HepG2 (cell line): ENCODE measurements around the gene LRRC73. TPM values are rescaled to one million over a fixed set of nuclear protein-coding genes. Genes with fewer than 3 reads are reported as not detected.

Source experiments
- ATAC-seq: fragments of 200-7000 bp; cut with Tn5 transposase; 3 replicates; pipeline ENCODE4 v1.9.1; 2020; ENCODE audit warnings: mild to moderate bottlenecking, moderate library complexity
- BruUV-seq: library from RNA; stranded (reverse); fragments of 400-500 nt; replicated peaks from 2 replicates; lab custom pipeline; 2021; lab: Mats Ljungman, UMichigan
- CTCF ChIA-PET: fragments of 300-600 bp; formaldehyde crosslinking; extraction: SDS; loops from one replicate; lab custom pipeline; 2021; ENCODE audit warnings: low total read pairs, inconsistent platforms, low intra/inter-chr PET ratio; lab: Yijun Ruan, JAX
- POLR2A ChIA-PET: fragments of 350-600 bp; sonication (Branson Sonifier 250); formaldehyde crosslinking; loops from one replicate; lab custom pipeline; 2020; ENCODE audit warnings: antibody characterized with exemption, inconsistent platforms; lab: Yijun Ruan, JAX
- DNase-seq: peaks from one replicate; pipeline ENCODE4 v3.0.0-alpha.2; 2015; ENCODE audit warnings: low spot score
- FAIRE-seq: peaks from 3 replicates; lab custom pipeline; 2011; peaks lifted over from hg19 to GRCh38; lab: Jason Lieb, UNC
- H2AFZ ChIP-seq: one replicate; pipeline ENCODE4 v1.6.1; 2011; ENCODE audit warnings: low read length, inconsistent platforms
- H3K27ac ChIP-seq: fragments of 300-600 bp; 3 replicates; pipeline ENCODE4 v1.8.0; 2011; ENCODE audit warnings: mixed run types, mild to moderate bottlenecking, mixed read lengths, low read length, inconsistent platforms; ENCODE audit not compliant: insufficient read depth; ENCODE audit errors: extremely low read length
- H3K27me3 ChIP-seq, 2 experiments: fragments of 200-600 bp in 1 of 2; 2 replicates in 1 of 2; 3 replicates in 1 of 2; pipeline versions ENCODE4 v1.6.0 to v1.8.0; 2011; ENCODE audit warnings: low read length in 2 of 2, mild to moderate bottlenecking in 2 of 2, moderate library complexity in 2 of 2, inconsistent platforms in 1 of 2; ENCODE audit not compliant: insufficient read depth in 2 of 2, control insufficient read depth in 1 of 2
- H3K36me3 ChIP-seq, 2 experiments: fragments of 200-600 bp in 1 of 2; replicated peaks in 1 of 2; 2 replicates in 1 of 2; 3 replicates in 1 of 2; pipeline versions ENCODE4 v1.5.1 to v1.8.0; 2011; ENCODE audit warnings: low read length in 2 of 2, inconsistent platforms in 1 of 2; ENCODE audit not compliant: insufficient read depth in 2 of 2, control insufficient read depth in 1 of 2
- H3K4me1 ChIP-seq: 2 replicates; pipeline ENCODE4 v1.5.1; 2012; ENCODE audit warnings: low read length, inconsistent platforms; ENCODE audit not compliant: insufficient read depth
- H3K4me2 ChIP-seq: 2 replicates; pipeline ENCODE4 v1.6.0; 2011; ENCODE audit warnings: low read depth, low read length, inconsistent platforms
- H3K4me3 ChIP-seq, 3 experiments: fragments of 200-600 bp in 1 of 3; sonication (generic), shearing (Covaris generic) in 1 of 3; replicated peaks in 1 of 3; 2 replicates each; pipeline ENCODE4 v1.5.1; 2011 to 2016; ENCODE audit warnings: low read length in 3 of 3, inconsistent platforms in 2 of 3, low read depth in 2 of 3, mild to moderate bottlenecking in 2 of 3, control low read depth in 1 of 3, mixed read lengths in 1 of 3; ENCODE audit not compliant: insufficient read depth in 1 of 3
- H3K79me2 ChIP-seq: one replicate; pipeline ENCODE4 v1.6.1; 2011; ENCODE audit warnings: low read length, inconsistent platforms; ENCODE audit not compliant: insufficient read depth
- H3K9ac ChIP-seq: 2 replicates; pipeline ENCODE4 v1.6.0; 2011; ENCODE audit warnings: mild to moderate bottlenecking, low read depth, low read length, inconsistent platforms; ENCODE audit not compliant: insufficient read depth
- H3K9me3 ChIP-seq: 2 replicates; pipeline ENCODE4 v1.5.1; 2012; ENCODE audit warnings: mild to moderate bottlenecking, low read length
- H4K20me1 ChIP-seq: 2 replicates; pipeline ENCODE4 v1.6.0; 2011; ENCODE audit warnings: inconsistent platforms, mild to moderate bottlenecking, low read length, moderate library complexity; ENCODE audit not compliant: insufficient read depth
- ATF7-NPFF ChIP-seq: sonication (generic); formaldehyde crosslinking; IDR thresholded peaks from 2 replicates; pipeline ENCODE4 v1.8.1; 2023; ENCODE audit warnings: mild to moderate bottlenecking, low read depth, missing genetic modification reagents, moderate library complexity
- BORCS8-MEF2B ChIP-seq: sonication (generic); formaldehyde crosslinking; IDR thresholded peaks from 2 replicates; pipeline ENCODE4 v1.8.0; 2022; ENCODE audit warnings: mild to moderate bottlenecking, missing genetic modification reagents
- CENPX ChIP-seq: sonication (generic); formaldehyde crosslinking; IDR thresholded peaks from 2 replicates; pipeline ENCODE4 v1.9.0; 2021; ENCODE audit warnings: mild to moderate bottlenecking, missing genetic modification reagents, moderate library complexity
- DRAP1 ChIP-seq: IDR thresholded peaks from 2 replicates; pipeline ENCODE4 v1.6.1; 2016; ENCODE audit warnings: missing genetic modification reagents, missing compliant biosample characterization
- GPBP1L1 ChIP-seq: sonication (generic); formaldehyde crosslinking; IDR thresholded peaks from 2 replicates; pipeline ENCODE4 v1.5.0; 2020; ENCODE audit warnings: mild to moderate bottlenecking, missing genetic modification reagents
- KLF6 ChIP-seq: IDR thresholded peaks from 2 replicates; pipeline ENCODE4 v1.8.0; 2016; ENCODE audit warnings: missing biosample characterization, missing genetic modification reagents
- MIXL1 ChIP-seq: IDR thresholded peaks from 2 replicates; pipeline ENCODE4 v1.6.1; 2016
- NR2F6 ChIP-seq, 2 experiments: IDR thresholded peaks; 2 replicates each; pipeline ENCODE4 v1.6.1; 2016; ENCODE audit warnings: antibody characterized with exemption in 1 of 2, mild to moderate bottlenecking in 1 of 2
- RNF2 ChIP-seq: fragments of 450-650 bp; conservative IDR thresholded peaks from 2 replicates; pipeline ENCODE4 v1.6.1; 2016; ENCODE audit warnings: low read depth
- SRY ChIP-seq: sonication (generic); formaldehyde crosslinking; IDR thresholded peaks from 2 replicates; pipeline ENCODE4 v1.8.0; 2022; ENCODE audit warnings: mild to moderate bottlenecking, missing genetic modification reagents
- YY1 ChIP-seq: IDR thresholded peaks from 2 replicates; pipeline ENCODE4 v1.6.1; 2011; ENCODE audit warnings: low read length, low read depth, moderate library complexity, mild to moderate bottlenecking; ENCODE audit not compliant: insufficient read depth, insufficient replicate concordance
- ZFP41 ChIP-seq: sonication (generic); formaldehyde crosslinking; IDR thresholded peaks from 2 replicates; pipeline ENCODE4 v1.4.0; 2020; ENCODE audit warnings: mild to moderate bottlenecking, missing genetic modification reagents, borderline replicate concordance
- ZNF451 ChIP-seq: sonication (generic); formaldehyde crosslinking; IDR thresholded peaks from 2 replicates; pipeline ENCODE4 v1.5.0; 2020; ENCODE audit warnings: mild to moderate bottlenecking, missing genetic modification reagents
- ZNF547 ChIP-seq: sonication (generic); formaldehyde crosslinking; IDR thresholded peaks from 2 replicates; pipeline ENCODE4 v1.5.1; 2020; ENCODE audit warnings: mild to moderate bottlenecking, missing genetic modification reagents
- ZNF580 ChIP-seq: IDR thresholded peaks from 2 replicates; pipeline ENCODE4 v1.6.1; 2016; ENCODE audit warnings: low read depth, borderline replicate concordance
- ZNF687 ChIP-seq: sonication (generic); formaldehyde crosslinking; IDR thresholded peaks from 2 replicates; pipeline ENCODE4 v1.5.1; 2020; ENCODE audit warnings: mild to moderate bottlenecking, missing genetic modification reagents, moderate library complexity
- ZNF713 ChIP-seq: sonication (generic); formaldehyde crosslinking; IDR thresholded peaks from 2 replicates; pipeline ENCODE4 v1.4.0; 2020; ENCODE audit warnings: mild to moderate bottlenecking, missing genetic modification reagents
- WGBS: methylation state at CpG from one replicate; pipeline ENCODE4 v1.1.6; 2017; ENCODE audit warnings: low lambda C conversion rate; 5-methylcytosine and 5-hydroxymethylcytosine counted together
- in situ Hi-C: cut with HindIII; loops from 2 replicates; pipeline ENCODE4 v1.10.0; 2017; ENCODE audit warnings: low pct_unique_long_range_greater_than_20kb; ENCODE audit not compliant: extremely low pct_ligation_motif_present
- intact Hi-C: fragments of 100-400 bp; cut with micrococcal nuclease; formaldehyde crosslinking; loops from one replicate; pipeline ENCODE4 v1.10.0; 2022; ENCODE audit not compliant: unreplicated experiment
- polyA plus RNA-seq, 8 experiments: library from polyadenylated mRNA; depleted of rRNA in 3 of 8; stranded (reverse) in 7 of 8; unstranded in 1 of 8; fragments of >200 nt; fragmentation: Illumina TruSeq in 4 of 8; extraction: Trizol in 4 of 8; gene quantifications; 2 replicates each; pipeline versions ENCODE4 v1.2.1 to v1.2.3, GENCODE V29; 2011 to 2016; ENCODE audit warnings: low read depth in 4 of 8, missing spikeins in 1 of 8, mixed read lengths in 1 of 8; ENCODE audit not compliant: insufficient read depth in 1 of 8
- total RNA-seq, 5 experiments: library from RNA; depleted of rRNA; stranded (reverse); fragments of >200 nt; fragmentation: Illumina TruSeq; extraction: Trizol; gene quantifications; 2 replicates each; pipeline ENCODE4 v1.2.3, GENCODE V29; 2016; ENCODE audit warnings: low read depth in 1 of 5

LRRC73 gene
- total and polyA plus RNA-seq, 2 of the 13 experiments (the other 11 are each of a cell fraction or from before 2014, with no cell fraction given) = 0.11 to 0.12 TPM

- intact Hi-C loops (loop anchor here (1.0 to 5.0 kb wide), 3 partner anchors 53 to 245 kb away; no protein-coding TSS in a partner anchor), in situ Hi-C loops (no loop called here)
- Histone ChIP-seq H3K27me3 (peaks cover 3 to 7% of the 10 kb centered on the region in 2 experiments; a peak in 4 of 5 replicates), H2AFZ (no peak overlapping the region), H3K9me3 (no peaks in the 10 kb centered on the region), H3K79me2 (no peaks in the 10 kb centered on the region), H3K4me2 (peak overlapping the region; percentile 43), H3K4me3 (no peak overlapping the region; a peak in 1 of 6 replicates), H3K9ac (no peak overlapping the region), H3K36me3 (peaks cover 27 to 31% of the 10 kb centered on the region in 2 experiments), H3K27ac (no peak overlapping the region), H3K4me1 (peaks cover 47% of the 10 kb centered on the region), H4K20me1 (no peaks in the 10 kb centered on the region; the same call in 1 of the 2 replicates)
- ATAC-seq (peak; percentile 71), DNase-seq (peak; percentile 76), FAIRE-seq (peak; percentile 98)
- POLR2A ChIA-PET = interaction anchor here (1.3 to 2.7 kb wide), 8 partner anchors 10 to 138 kb away, joined by 3 to 18 read pairs (median 8); partner anchors contain the start of genes DLK2, GTPBP2, POLR1C and YIPF3
- BruUV-seq = no TSS peak
- CTCF ChIA-PET = interaction anchor here (0.9 to 3.0 kb wide), 4 partner anchors 11 to 120 kb away, joined by 3 to 39 read pairs (median 4); partner anchors contain the start of gene DLK2
- 41% methylated on average over 8 of the region's 14 CpGs for WGBS
- TF ChIP-seq SRY (CRISPR knock-in tag) = 0 out of 2 replicates have a peak, but pooled peaks have one; percentile 53
- TF ChIP-seq YY1 = peak; percentile 8
- no peak for TF ChIP-seq GPBP1L1
- no peak for TF ChIP-seq DRAP1 (CRISPR knock-in tag)
- TF ChIP-seq ZFP41 = 0 out of 2 replicates have a peak, but pooled peaks have one; percentile 43
- peak; percentile 53; the same call in 1 of the 2 replicates for TF ChIP-seq ATF7-NPFF (CRISPR knock-in tag)
- no peak for TF ChIP-seq CENPX (CRISPR knock-in tag)
- TF ChIP-seq ZNF451 (CRISPR knock-in tag) = no peak
- TF ChIP-seq ZNF580 (CRISPR knock-in tag) = peak; percentile 83
- 0 out of 2 replicates have a peak, but pooled peaks have one; percentile 39 for TF ChIP-seq MIXL1 (CRISPR knock-in tag)
- TF ChIP-seq NR2F6 (IDR thresholded peaks at IDR 0.05) = no peak
- TF ChIP-seq NR2F6 (CRISPR knock-in tag; IDR thresholded peaks at IDR 0.05) = peak; percentile 42; the same call in 1 of the 2 replicates
- TF ChIP-seq BORCS8-MEF2B (CRISPR knock-in tag) = 0 out of 2 replicates have a peak, but pooled peaks have one; percentile 10
- no peak for TF ChIP-seq ZNF713 (CRISPR knock-in tag)
- TF ChIP-seq ZNF547 (CRISPR knock-in tag) = peak; percentile 19; the same call in 1 of the 2 replicates
- peak; percentile 38; the same call in 1 of the 2 replicates for TF ChIP-seq ZNF687
- TF ChIP-seq KLF6 (CRISPR knock-in tag) = 0 out of 2 replicates have a peak, but pooled peaks have one; percentile 59
- no peak for TF ChIP-seq RNF2
Measured at GRCh38 chr6:43506667-43507471, 3.3 kb downstream of the LRRC73 start.
